ENCODE data around the gene QKI. TPM values are rescaled to one million over a fixed set of nuclear protein-coding genes. Genes with fewer than 3 reads are reported as not detected.

The QKI gene
- total and polyA plus RNA-seq, 2 of the 8 experiments (the other 6 are each of a cell fraction or from before 2014, with no cell fraction given): 181 to 183 TPM

GRCh38 chr6:163613025-163613424, 198.5 kb downstream of the QKI start (continued):
- TF ChIP-seq E2F6 (IDR thresholded peaks at IDR 0.05) (no peak), SP1 (IDR thresholded peaks at IDR 0.05; ENCODE audit: low read depth, low read length) (no peak), NRF1 (IDR thresholded peaks at IDR 0.05; ENCODE audit: low read depth, low read length) (no peak), CHD1 (IDR thresholded peaks at IDR 0.05; ENCODE audit: low read depth, low read length) (no peak), RFX5 (IDR thresholded peaks at IDR 0.05; ENCODE audit: borderline replicate concordance, low read depth, low read length) (no peak), CEBPB (IDR thresholded peaks at IDR 0.05; ENCODE audit: low read depth, low read length) (no peak), SP4 (IDR thresholded peaks at IDR 0.05; ENCODE audit: low read length) (no peak), SUZ12 (IDR thresholded peaks at IDR 0.05; ENCODE audit: low read length) (no peak)
